ENCODE data around the gene KLHL29.

DNA sequence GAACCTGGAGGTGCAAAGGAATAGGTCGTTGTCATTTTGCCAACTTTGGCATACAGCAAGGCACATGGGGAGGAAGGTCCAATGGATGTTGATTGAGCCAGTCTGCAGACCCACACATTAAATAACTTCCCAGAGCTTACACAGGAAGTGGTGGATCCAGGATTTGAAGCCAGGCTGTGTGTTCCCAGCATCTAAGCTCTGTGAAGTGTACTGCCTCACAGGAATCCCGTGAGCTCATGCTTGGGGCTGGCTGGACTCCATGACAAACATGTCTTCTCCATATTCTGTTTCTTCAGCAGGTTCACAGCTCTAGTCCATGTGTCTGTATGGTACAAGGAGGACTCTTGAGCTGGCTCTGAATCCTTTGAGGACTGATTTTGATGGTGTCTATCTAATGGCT, 63.9 kb downstream of the KLHL29 start:
- TF ChIP-seq, protein P1, sequence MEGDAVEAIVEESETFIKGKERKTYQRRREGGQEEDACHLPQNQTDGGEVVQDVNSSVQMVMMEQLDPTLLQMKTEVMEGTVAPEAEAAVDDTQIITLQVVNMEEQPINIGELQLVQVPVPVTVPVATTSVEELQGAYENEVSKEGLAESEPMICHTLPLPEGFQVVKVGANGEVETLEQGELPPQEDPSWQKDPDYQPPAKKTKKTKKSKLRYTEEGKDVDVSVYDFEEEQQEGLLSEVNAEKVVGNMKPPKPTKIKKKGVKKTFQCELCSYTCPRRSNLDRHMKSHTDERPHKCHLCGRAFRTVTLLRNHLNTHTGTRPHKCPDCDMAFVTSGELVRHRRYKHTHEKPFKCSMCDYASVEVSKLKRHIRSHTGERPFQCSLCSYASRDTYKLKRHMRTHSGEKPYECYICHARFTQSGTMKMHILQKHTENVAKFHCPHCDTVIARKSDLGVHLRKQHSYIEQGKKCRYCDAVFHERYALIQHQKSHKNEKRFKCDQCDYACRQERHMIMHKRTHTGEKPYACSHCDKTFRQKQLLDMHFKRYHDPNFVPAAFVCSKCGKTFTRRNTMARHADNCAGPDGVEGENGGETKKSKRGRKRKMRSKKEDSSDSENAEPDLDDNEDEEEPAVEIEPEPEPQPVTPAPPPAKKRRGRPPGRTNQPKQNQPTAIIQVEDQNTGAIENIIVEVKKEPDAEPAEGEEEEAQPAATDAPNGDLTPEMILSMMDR (IDR thresholded peaks at IDR 0.05; ENCODE audit: poor library complexity), result no peak
- TF ChIP-seq EZH2 (IDR thresholded peaks at IDR 0.05; ENCODE audit: borderline replicate concordance) (no peak), EZH2phosphoT487 (IDR thresholded peaks at IDR 0.05; ENCODE audit: low read depth, severe bottlenecking, unreplicated experiment) (no peak)

Data from hepatocyte (in vitro differentiated cells).